ENCODE data around the gene POLR1B. TPM values are rescaled to one million over a fixed set of nuclear protein-coding genes. Genes with fewer than 3 reads are reported as not detected.
A peak's percentile ranks its signal among the peaks of the same experiment; 100 is the strongest.

POLR1B gene
- total and polyA plus RNA-seq, 2 of the 13 experiments (the other 11 are each of a cell fraction or from before 2014, with no cell fraction given) = 18.3 to 46.0 TPM

GRCh38 chr2:112583497-112584133 is 41.4 kb downstream of the POLR1B start (continued):
- peak; percentile 63 for TF ChIP-seq STAG1 (CRISPR knock-in tag; IDR thresholded peaks at IDR 0.05)
- TF ChIP-seq ZNF672 (CRISPR knock-in tag; IDR thresholded peaks at IDR 0.05) = no peak
- TF ChIP-seq SAP130 (CRISPR knock-in tag; IDR thresholded peaks at IDR 0.05; ENCODE audit: low read depth) = peak; percentile 17; the same call in 1 of the 2 replicates
- TF ChIP-seq FUBP1 (CRISPR knock-in tag; IDR thresholded peaks at IDR 0.05; ENCODE audit: borderline replicate concordance) = 0 out of 2 replicates have a peak, but pooled peaks have one; percentile 18
- peak; percentile 52 for TF ChIP-seq POLR2AphosphoS5 (IDR thresholded peaks at IDR 0.05; ENCODE audit: low read depth, low read length)
- TF ChIP-seq FOSL2 (CRISPR knock-in tag; IDR thresholded peaks at IDR 0.05) = peak; percentile 32; the same call in 1 of the 2 replicates
- 0 out of 2 replicates have a peak, but pooled peaks have one; percentile 8 for TF ChIP-seq TMF1 (CRISPR knock-in tag; IDR thresholded peaks at IDR 0.05; ENCODE audit: low read depth)
- TF ChIP-seq PRPF4 (IDR thresholded peaks at IDR 0.05; ENCODE audit: low read depth, low read length, poor library complexity, severe bottlenecking) = no peak
- peak; percentile 95 for TF ChIP-seq ZNF232 (CRISPR knock-in tag; IDR thresholded peaks at IDR 0.05; ENCODE audit: borderline replicate concordance)
- 0 out of 2 replicates have a peak, but pooled peaks have one; percentile 50 for TF ChIP-seq ZNF724P (CRISPR knock-in tag; IDR thresholded peaks at IDR 0.05; ENCODE audit: borderline replicate concordance)
- 0 out of 2 replicates have a peak, but pooled peaks have one; percentile 4 for TF ChIP-seq ZSCAN25 (CRISPR knock-in tag; IDR thresholded peaks at IDR 0.05)
- TF ChIP-seq ZC3H13 (CRISPR knock-in tag; IDR thresholded peaks at IDR 0.05) = peak; percentile 66; the same call in 1 of the 2 replicates
- TF ChIP-seq REL (CRISPR knock-in tag; conservative IDR thresholded peaks at IDR 0.05) = 0 out of 2 replicates have a peak, but pooled peaks have one; percentile 71
- 0 out of 2 replicates have a peak, but pooled peaks have one; percentile 49 for TF ChIP-seq CENPT (CRISPR knock-in tag; IDR thresholded peaks at IDR 0.05; ENCODE audit: low read depth)
- no peak for TF ChIP-seq MAZ (IDR thresholded peaks at IDR 0.05; ENCODE audit: borderline replicate concordance, low read depth, low read length)
- TF ChIP-seq MAZ (CRISPR knock-in tag; IDR thresholded peaks at IDR 0.05; ENCODE audit: low read depth) = 0 out of 2 replicates have a peak, but pooled peaks have one; percentile 5
- TF ChIP-seq HIVEP1 (CRISPR knock-in tag; IDR thresholded peaks at IDR 0.05) = no peak
- peak; percentile 70 for TF ChIP-seq CTCF (CRISPR knock-in tag; IDR thresholded peaks at IDR 0.05)
- 0 out of 4 replicates have a peak, but pooled peaks of 1 of the 2 experiments have one; percentile 32 for TF ChIP-seq POLR2A (IDR thresholded peaks at IDR 0.05; ENCODE audit: insufficient read depth in 1 of 2, low read depth in 2 of 2, low read length in 2 of 2)
- no peak for TF ChIP-seq SNAPC4 (CRISPR knock-in tag; IDR thresholded peaks at IDR 0.05)
- TF ChIP-seq ZMAT5 (CRISPR knock-in tag; IDR thresholded peaks at IDR 0.05; ENCODE audit: borderline replicate concordance, low read depth) = no peak

Data from HepG2 (cell line).